Activated CD4-positive, alpha-beta T cell treated with anti-CD3 and anti-CD28 coated beads, Interleukin-2, Interleukin-6, amounts not matched to agents 100 ng/mL and 50 ng/mL, durations not matched to agents 16 hours and 8 hours (primary cell): ENCODE data around the gene OVCA2.

Experiments
- DNase-seq: peaks from one replicate; pipeline ENCODE4 v3.0.0-alpha.2; 2020

OVCA2 gene

DNA sequence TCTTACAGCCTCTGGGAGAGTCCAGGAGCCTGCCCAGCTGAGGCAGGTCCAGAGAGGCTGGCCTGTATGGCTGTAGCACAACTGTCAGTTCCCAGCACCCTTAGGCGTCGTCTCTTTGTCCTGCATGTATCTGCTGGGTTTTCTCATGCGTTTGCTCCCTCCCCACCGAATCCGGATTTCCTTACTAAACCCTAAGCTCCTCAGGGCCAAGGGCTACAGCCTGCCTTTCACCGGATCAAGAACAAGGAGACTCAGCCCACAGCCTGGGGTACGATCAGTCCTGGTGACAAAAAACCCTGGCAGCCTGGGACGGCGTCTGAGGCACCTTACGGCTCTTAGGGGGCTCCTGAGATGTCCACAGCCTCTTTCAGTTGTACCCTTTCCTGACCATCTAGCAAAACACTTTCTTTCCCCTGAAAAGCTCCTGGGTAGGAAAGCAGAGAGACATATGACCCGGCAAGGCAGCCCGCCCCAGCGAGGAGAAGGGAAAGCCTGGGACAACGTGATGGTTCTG is 25.3 kb downstream of the OVCA2 start:
- DNase-seq = no peak

DNA sequence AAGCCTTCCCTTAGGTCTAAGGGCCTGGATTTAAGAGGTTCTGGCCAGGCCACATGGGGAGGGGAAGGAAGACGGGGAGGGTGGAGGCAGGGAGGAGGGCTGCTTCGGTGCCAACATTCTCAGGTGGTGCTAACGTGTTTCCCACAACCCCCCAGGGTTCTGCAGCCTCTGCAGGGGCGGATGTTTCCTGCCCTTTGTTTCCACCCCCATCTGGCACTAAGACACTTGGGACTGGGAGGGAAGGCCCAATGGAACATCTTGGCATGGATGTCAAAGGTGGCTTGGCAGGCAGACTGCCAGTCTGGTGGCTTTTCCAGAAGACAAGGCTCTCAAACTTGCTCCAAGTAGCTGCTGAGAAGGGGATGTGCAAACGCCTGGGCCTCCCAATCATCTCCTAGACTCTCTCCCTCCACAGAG is 25.8 kb downstream of the OVCA2 start:
- DNase-seq = no peak

DNA sequence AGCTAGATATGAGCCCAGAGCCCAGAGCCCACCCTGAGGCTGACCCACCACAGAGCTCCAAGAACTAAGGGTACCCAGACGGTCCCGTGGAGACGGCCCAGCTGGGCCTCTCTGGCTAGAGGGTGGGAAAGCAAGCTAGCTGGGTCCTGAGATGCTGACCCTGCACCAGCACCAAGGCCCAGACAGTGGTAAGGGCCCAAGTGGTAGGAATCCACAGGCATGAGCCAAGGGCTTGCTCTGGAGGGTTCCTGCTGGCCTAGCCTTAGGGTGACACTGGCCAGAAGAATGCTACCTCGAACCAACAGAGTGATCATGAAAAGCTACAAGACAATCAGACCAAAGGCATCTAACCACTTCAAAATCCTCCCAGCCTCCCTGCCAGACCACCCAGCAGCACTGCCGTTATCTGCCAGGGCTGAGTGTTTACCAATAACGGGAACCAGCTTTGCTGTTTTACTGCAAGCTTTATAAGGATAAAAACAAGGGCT is 26.3 kb downstream of the OVCA2 start:
- DNase-seq = no peak

DNA sequence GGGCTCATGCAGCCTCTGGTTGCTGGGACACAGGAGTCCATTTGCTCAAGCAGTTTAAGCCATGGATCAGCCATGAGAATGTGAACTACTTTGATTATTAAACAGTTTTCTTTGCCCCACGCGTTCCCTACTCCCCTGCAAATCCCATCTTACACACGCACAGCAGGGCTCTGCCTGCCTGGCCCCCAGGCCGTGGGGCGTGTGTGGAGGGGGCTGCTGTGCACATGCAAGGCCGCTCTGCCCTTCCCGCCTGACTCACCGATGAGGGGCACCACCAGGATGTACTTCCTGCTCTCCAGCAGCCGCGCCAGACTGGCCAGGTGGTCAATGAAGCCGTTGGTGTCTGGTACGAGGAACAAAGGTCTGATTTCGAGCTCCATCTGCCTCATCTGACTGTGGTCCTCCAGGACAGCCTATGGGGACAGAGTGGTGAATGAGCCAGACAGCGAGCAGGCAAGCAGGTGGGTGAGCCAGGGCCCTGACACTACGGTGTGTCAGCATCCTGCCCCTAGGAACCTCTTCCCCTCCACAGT is 26.8 kb downstream of the OVCA2 start:
- no peak for DNase-seq

DNA sequence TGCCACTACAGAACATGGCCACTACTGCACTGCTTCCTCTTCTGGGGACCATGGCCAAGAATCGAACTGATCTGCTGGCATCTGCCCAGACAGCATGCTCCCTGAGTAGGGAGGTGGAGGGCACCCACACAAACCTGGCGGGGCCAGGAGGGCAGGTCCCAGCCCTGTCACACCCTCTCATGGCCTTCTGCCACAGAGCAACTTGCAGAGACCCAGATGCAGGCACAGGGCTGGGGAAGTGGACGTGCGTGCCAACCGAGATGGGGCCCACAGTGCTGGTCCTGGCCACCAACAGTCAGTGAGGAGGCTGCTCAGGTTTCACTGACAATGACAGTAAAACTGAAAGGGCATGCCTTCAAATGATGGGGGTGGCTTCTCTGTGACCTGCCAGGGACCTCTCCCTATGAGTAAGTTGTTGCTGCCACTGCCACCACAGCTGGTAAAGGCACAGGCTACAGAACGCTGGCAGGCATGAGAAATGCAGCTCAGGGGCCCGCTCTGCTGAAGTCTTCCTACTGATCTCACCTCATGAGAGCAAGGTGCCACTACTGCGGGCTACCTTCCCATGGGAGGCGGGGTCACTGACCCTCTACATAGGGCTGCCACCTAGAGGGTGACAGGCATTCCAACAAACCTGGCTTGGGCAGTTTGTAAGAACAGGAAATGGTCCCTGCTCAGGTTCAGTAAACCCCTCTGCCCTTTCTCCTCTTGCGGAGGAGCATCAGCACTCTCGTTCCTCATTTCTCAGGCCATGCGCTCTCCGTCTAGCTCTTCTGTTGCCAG is 28.6 kb downstream of the OVCA2 start:
- peak; percentile 95 for DNase-seq

DNA sequence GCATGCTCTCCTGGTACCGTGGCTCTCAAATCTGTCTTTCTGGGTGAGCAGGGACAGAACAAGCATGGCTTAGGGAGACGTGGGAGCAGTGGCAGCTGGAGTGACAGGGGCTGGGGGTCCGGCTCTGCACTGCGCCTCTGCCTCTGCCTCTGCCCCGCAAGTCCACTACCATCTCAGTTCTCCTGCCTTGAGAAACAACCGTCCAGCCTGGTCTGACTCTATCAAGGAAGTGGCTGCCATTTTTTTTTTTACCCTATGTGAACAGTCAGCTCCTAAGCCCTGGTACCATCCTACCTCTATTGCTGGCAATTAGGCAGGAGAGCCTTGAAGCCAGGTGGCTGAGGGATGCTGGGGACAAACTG is 29.2 kb downstream of the OVCA2 start:
- DNase-seq = no peak

DNA sequence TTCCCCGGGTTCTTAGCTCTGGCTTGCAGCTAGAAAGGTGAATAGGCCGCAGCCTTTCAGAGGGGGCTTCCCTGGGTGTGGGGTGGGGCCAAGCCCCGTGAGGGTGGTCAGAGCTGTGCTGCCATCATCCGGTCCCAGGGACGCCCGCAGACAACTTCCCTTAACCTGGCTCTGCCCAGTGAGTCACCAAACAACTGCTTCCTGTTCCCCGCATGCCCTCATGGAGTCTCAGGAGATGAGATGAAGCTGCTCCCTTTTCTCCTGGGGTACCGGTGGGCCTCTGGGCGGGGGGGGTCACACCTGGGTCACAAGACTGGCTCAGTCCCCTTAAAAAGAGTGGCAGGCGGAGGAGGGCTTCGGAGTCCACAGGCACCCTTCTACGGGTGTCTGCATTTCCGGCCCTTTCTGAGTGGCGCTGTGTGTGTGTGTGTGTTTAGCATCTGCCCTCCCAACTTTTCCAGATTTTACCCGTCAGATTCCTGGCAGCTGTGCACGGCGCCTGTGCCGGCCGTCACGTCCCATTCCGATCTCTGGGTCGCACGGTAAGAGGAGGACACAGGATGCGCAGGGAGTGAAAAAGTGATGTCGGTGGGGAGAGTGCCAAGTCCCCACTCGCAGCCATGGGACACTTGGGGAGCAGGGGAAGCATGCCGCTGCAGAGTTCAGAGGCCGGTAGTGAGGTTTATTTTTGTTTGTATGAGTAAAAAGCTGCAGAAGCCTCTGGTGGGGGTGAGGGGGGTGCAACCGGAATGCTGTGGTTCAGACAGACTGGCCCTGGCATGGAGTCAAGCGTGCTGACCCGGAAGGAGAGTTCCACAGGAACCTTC is 29.8 kb downstream of the OVCA2 start:
- no peak for DNase-seq

DNA sequence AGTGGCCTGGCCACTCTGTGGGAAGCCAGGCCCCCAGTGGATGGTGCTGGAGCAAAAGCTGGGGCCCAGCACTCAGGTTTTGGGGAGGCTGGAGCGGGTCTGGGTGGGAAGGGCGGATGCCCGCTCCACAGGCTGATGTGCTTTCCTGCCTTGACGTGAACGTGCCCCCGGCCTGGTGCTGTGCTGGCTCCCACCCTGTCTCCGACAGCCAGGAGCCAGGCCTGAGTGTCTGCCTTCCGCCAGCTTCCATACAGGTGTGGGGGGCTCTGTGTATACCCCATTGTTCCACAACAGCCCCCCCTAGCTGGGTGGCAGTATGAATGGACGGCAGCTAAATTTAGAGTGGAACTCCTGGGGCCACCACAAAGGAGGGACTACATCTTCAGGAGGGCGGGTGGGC is 33.1 kb downstream of the OVCA2 start:
- DNase-seq = no peak

DNA sequence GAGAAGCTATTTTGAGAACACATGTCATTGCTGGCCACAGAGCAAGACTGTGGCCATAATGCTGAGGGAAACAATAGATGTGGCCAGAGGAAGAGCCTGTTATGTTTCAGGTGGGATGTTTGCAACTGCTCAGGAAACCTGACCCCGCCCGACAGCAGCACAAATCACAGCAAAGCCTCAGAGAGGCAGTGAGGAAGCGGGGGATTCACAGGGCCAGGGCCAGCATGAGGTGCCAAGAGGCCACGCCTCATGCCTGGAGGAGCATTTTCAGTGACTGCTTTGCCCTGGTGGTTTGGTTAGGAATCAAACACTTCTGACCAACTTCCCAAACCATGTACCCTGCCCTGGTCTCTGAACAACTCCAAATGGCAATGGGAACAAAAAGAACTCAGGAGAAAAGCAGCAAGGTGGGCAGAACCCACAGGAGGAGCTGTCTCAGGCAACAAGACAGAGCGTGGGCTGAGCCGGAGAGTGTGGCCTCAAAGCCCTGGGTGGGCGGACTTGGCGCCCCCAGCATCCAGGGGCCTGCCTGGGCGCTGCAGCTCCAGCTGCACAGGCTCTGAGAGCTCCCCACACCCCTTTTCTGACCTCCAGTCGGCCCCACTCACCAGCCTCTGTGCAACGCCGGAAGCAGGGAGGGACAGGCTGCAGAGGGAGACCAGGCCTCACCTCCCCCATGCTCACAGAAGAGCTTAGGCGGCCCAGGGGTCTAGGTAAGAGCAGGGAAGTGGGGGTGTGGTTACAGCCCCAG is 33.7 kb downstream of the OVCA2 start:
- DNase-seq = no peak

DNA sequence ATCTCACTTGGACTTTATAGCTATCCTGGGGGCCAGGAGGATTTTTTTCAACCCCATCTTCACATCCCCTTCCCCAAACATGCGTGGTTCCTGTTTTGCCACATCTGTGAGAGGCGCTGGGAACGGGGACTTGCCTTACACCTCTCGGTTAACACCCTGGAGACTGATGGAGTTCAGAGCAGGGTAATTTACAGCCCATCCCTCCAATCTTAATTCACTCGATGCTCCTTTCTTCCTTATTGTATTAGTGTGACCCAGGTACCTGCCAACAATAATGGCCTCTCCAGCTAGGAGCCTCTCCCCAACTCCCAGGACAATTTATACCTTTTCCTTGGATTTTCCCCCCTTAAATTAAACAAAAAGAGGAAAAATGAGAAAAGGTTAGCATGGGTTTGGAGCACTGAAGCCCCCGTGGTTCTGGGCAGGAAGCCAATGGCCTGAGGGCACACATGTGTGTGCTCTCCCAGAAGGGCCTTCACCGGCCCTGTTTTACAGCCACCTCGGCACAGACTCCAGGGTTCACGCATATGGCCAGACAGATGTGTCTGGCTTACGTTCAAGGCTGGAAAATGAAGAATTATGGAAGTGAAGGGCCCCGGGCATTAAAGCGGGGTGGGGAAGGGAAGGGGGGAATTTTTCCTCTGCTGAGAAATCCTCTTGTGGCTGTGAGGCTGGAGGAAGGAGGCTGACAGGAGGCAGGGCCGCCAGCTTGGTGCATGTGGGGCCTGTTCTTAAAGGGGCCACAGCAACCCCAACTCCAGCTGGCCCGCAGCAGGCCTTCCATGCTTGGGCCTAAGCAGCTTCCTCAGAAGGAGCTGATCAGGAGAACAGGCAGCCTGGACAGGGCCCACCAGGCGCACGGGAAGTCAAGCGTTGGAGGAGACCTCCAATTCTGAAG is 34.5 kb downstream of the OVCA2 start:
- DNase-seq = no peak

DNA sequence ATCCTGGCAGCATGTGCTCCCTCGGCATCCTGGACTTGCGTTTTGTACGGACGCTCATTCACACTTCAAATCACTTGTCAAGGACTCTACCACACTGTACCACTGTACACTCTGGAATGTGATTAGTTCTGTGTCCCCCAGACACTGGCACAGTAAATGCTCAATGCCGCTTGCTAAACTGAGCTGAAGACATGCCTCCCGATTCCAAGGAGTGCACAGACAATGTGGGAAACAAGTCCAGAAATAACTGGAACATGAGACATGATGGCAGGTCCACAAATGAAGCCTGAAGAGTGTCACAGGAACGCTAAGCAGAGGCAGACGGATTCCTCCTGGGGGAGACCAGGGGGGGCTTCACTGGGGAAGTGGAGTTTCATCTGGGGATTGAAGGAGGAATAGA is 35.2 kb downstream of the OVCA2 start:
- DNase-seq = no peak

DNA sequence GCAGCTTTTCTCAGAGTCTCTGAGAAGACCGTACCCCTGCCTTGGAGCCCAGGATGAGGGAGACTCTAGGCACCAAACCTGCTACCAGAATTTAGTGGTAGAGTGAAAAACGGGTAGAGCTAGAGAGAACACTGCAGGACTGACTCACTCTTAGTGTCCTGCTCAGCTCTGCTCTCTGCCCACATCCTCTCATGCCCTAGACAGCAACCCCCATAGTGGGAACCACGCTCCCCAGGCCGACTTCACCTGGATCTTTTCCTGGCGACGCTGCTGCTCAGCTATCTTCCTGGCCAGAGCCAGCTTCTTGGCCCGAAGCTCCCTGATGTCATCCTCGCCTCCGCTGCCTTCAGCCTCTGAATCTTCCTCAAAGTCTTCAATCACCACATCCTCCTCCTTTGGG is 39.7 kb downstream of the OVCA2 start:
- no peak for DNase-seq

DNA sequence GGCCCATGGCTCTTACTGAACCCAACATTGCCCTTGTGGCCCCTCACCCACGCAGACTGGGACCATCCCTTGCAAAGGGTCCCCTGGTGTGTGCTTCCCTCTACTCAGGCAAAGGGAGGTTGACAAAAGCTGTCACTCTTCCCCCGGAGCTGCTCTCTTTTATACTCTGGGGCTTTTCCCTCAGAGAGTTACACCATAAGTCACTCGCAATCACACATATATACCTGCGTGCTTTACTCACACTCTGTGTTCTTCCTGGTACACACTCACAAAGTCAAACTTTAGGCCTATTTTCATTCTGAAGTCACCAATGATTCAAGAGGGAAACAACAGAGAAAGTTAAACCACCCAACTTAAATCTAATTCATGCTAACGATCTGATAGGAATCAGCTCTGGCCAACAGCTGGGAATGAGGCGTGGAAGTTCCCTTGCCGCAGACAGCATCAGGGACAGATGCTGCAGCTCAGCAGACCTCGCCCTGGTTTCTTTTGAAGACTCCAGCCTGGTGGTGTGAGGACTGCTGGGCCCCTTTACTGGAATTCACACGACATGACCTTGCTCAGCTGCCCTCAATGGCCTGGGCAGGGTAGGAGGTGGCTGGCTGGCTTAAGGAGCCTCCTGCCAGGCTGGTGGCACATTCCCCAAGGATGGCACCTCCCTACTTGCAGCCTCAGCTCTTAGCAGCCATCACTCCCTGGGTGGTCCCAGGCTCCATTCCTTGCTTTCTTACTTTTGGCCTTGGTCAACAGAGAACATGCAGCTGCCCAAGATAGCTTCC is 40.4 kb downstream of the OVCA2 start:
- DNase-seq = no peak

DNA sequence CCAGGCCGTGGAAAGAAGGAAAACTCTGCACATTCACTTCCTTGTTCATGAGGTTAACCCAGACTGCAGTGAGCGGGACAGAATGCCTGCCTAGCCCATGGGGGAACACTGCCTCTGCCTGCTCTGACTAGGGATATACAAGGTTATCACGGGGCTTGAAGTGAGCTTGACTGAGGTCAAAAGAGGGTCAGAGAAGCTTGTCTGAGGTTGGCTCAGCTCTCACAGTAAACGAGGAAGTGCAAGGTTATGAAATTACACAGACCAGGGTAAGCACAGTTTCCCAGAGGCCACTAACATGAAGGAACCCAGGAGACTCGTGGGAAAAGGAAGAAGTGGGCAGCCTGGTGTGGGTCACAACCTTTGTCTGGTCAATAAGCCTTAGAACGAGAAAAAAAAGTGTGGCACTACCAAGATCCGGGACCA is 41.8 kb downstream of the OVCA2 start:
- DNase-seq = no peak

DNA sequence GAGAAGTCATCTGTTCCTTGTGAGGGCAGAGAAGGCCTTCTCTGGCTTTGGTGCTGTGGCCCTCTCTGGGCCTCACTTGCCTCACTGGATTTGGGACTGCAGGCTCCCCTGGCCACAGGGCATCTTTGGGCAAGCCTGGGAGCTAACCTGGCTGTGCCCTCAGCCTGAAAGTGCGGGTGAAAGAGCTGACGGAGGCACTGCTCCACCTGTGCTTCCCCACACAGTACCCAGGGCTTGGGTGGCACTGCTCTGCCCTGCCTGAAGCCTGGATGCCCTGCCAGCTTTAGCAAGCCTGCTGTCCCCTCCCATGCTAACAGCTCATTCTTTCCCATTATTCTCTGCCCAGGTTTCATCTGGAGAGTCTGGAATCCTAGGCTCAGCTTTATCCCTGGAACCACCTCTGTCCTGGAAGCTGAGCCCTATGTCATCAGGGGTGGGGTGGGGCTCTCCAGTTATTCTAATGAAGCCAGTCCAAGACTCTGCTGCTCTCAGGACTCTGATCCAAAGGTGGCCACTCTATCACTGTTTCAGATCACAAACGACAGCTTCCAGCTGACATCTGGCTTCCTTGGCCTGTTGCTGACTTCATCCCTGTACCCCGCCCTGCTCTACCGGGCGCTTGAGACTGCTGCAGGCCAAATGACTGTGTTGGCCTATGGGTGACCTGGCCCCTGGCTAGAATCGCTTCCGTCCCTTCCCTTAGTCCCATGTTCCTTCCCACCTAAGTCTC is 42.4 kb downstream of the OVCA2 start:
- DNase-seq = no peak

DNA sequence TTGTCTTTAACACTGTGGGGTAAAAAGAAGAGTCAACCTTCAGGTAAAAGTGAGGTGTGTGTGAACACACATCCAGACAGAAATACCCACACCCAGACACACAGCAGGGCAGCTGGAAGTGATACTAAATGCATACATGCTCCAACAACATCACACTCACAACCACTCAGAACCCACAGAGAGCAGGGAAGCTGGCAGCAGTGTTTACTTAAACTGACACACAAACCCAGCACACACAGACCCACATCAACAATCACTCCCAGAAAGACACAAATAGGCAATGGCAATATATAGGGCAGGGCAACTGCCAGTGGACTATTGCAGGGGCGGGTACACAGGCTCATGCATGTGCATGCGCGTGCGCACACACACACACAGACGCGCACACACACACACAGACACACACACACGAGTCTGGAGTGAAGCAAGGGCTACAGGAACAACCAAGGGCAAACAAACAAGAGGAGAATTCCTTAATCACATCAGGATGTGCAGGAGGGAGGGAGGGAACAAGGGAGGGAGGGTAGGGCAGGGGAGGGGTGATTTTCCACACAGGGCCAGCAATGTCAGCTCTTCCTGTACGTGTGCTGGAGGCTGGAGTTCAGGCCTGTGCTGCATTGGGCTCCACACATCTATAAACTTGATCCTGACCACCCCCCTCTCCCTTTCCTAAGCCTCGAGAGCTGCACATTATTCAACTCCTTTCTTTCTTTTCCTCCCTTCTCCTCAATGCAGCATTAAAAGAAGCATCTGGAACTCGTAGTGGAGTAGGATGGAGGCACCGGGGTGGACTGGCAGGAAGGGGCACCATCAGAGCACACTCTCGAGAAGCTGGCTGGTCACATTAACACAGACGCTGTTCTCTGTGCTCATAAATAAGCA is 43.2 kb downstream of the OVCA2 start:
- DNase-seq = no peak

DNA sequence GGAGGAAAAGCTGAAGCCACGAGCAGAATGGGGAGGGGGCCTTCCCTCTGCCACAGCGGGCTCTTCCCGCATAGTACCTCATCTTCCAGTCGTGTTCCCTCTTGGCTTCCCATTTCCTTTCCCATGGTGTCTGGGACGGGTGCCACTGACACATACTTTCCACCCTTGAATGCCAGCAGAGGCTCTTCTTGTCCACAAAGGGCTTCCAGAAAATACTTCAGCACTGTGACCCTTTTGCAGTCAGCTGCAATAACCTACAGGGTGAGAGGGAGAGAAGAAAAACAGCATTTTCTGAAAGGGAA is 43.8 kb downstream of the OVCA2 start:
- no peak for DNase-seq

DNA sequence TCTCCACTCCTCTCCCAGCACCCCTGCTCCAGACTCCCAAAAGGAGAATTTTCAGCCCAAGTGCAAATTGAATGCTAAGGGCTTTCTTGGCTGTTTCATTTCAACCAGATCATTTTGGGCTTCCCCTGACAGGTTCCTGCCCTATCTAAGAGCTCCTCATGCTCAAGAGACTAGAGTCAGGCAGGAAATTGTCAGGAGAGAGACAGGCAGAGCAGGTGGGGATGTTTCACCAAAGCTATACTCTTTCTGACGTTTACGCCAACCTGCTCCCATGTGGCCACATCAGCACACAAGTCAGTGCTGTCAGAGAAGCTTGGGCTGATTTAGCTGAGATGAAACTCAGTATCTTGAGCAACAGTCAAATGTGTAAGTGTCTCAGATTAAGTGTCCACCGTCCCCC is 44.5 kb downstream of the OVCA2 start:
- no peak for DNase-seq

DNA sequence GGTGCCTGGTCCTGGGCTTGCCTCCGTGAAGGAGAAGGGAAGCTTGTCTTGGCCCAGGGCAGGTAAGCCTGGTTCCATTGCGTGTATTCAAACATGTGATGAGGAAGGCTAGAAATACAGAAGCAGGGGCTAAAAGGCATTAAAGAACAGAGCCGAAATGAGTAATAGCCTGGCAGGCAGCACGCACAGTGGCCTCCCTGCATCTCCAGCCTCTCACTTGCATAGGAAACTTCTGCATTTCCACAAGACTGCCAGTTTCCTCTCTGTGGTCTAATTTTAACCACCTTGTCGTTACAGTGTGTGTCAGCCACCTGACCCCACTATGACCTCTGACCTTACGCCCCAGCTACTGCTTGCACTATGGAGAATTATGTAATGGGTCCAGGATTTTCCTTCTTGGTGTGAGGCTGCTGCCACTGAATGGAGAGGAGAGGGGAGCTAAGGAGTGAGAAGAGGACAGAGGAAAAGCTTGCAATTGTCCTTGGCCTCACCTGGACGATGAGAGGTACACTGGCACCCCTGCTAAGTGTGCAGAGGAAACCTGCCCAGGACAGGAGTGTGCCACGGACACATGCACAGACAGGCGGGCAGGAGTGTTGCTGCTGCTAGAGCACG is 45.9 kb downstream of the OVCA2 start:
- DNase-seq = peak; percentile 75
